Panc1 (cell line): ENCODE results near the gene SLC25A33. TPM values are rescaled to one million over a fixed set of nuclear protein-coding genes. Genes with fewer than 3 reads are reported as not detected.

Experiments
- ATAC-seq: fragments of 200-7000 bp; cut with Tn5 transposase; 2 replicates; pipeline ENCODE4 v1.9.1; 2020; ENCODE audit warnings: mild to moderate bottlenecking, moderate library complexity
- BruUV-seq: library from RNA; stranded (reverse); fragments of 400-500 nt; replicated peaks from 2 replicates; lab custom pipeline; 2021; lab: Mats Ljungman, UMichigan
- CTCF ChIA-PET: fragments of 300-600 bp; sonication (Branson Sonifier 250); formaldehyde crosslinking; loops from one replicate; lab custom pipeline; 2022; ENCODE audit warnings: antibody characterized with exemption; lab: Charles Lee
- POLR2A ChIA-PET: fragments of 300-600 bp; sonication (Branson Sonifier 250); formaldehyde crosslinking; loops from one replicate; lab custom pipeline; 2022; ENCODE audit warnings: antibody characterized with exemption; lab: Charles Lee
- DNase-seq: peaks from one replicate; pipeline ENCODE4 v3.0.0-alpha.2; 2010; ENCODE audit warnings: low read depth, low spot score
- H3K27ac ChIP-seq: 2 replicates; pipeline ENCODE4 v1.5.1; 2011; ENCODE audit warnings: mild to moderate bottlenecking, low read length, inconsistent platforms
- H3K27me3 ChIP-seq: fragments of 200-500 bp; sonication (Bioruptor generic); 2 replicates; pipeline ENCODE4 v1.6.0; 2014; ENCODE audit warnings: low read length, inconsistent platforms; ENCODE audit not compliant: control insufficient read depth, insufficient read depth
- H3K36me3 ChIP-seq: fragments of 200-500 bp; sonication (Bioruptor generic); 2 replicates; pipeline ENCODE4 v1.5.1; 2014; ENCODE audit warnings: inconsistent platforms, mild to moderate bottlenecking, low read length, moderate library complexity; ENCODE audit not compliant: control insufficient read depth, insufficient read depth
- H3K4me1 ChIP-seq: 2 replicates; pipeline ENCODE4 v1.5.1; 2011; ENCODE audit warnings: inconsistent platforms, mild to moderate bottlenecking, low read length, moderate library complexity; ENCODE audit not compliant: control insufficient read depth, insufficient read depth
- H3K4me3 ChIP-seq, 2 experiments: 2 replicates each; pipeline ENCODE4 v1.5.1; 2011 to 2012; ENCODE audit warnings: low read depth in 2 of 2, low read length in 2 of 2, mild to moderate bottlenecking in 2 of 2, inconsistent platforms in 1 of 2, moderate library complexity in 1 of 2
- H3K9me3 ChIP-seq: fragments of 200-500 bp; sonication (Bioruptor generic); 2 replicates; pipeline ENCODE4 v1.5.1; 2014; ENCODE audit warnings: low read depth, mild to moderate bottlenecking, inconsistent platforms, low read length, moderate library complexity; ENCODE audit not compliant: control insufficient read depth, insufficient read depth
- POLR2AphosphoS5 ChIP-seq: IDR thresholded peaks from 2 replicates; pipeline ENCODE4 v1.6.1; 2012; ENCODE audit warnings: mild to moderate bottlenecking, low read depth, low read length, moderate library complexity
- SIN3A ChIP-seq: IDR thresholded peaks from 2 replicates; pipeline ENCODE4 v1.6.1; 2012; ENCODE audit warnings: low read depth, mild to moderate bottlenecking, low read length, moderate library complexity, borderline replicate concordance; ENCODE audit not compliant: insufficient read depth
- TCF7L2 ChIP-seq: IDR thresholded peaks from 2 replicates; pipeline ENCODE4 v1.6.1; 2011; ENCODE audit warnings: mild to moderate bottlenecking, low read depth, low read length, inconsistent platforms
- in situ Hi-C: cut with HindIII; loops from 2 replicates; pipeline ENCODE4 v1.10.0; 2016; ENCODE audit warnings: low sequenced_read_pairs, low pct_unique_long_range_greater_than_20kb
- intact Hi-C: fragments of 100-400 bp; cut with micrococcal nuclease; formaldehyde crosslinking; loops from one replicate; pipeline ENCODE4 v1.10.0; 2022; ENCODE audit not compliant: unreplicated experiment
- total RNA-seq: library from RNA; stranded (reverse); gene quantifications from one replicate; pipeline ENCODE4 v1.2.1, GENCODE V29; 2021; ENCODE audit not compliant: unreplicated experiment
- TF ChIP-seq, protein P1 (sequence below), 2 experiments: IDR thresholded peaks; 2 replicates each; pipeline ENCODE4 v1.6.1; 2011 to 2012; ENCODE audit warnings: low read depth in 2 of 2, control low read depth in 1 of 2, low read length in 1 of 2, mild to moderate bottlenecking in 1 of 2, moderate library complexity in 1 of 2; ENCODE audit not compliant: insufficient read depth in 1 of 2
- TF ChIP-seq, protein P2 (sequence below): fragments of 450-650 bp; IDR thresholded peaks from 2 replicates; pipeline ENCODE4 v1.5.1; 2017; ENCODE audit warnings: mild to moderate bottlenecking

Gene SLC25A33
- total RNA-seq, 1 experiment from 2014 or later: 13.4 TPM

DNA sequence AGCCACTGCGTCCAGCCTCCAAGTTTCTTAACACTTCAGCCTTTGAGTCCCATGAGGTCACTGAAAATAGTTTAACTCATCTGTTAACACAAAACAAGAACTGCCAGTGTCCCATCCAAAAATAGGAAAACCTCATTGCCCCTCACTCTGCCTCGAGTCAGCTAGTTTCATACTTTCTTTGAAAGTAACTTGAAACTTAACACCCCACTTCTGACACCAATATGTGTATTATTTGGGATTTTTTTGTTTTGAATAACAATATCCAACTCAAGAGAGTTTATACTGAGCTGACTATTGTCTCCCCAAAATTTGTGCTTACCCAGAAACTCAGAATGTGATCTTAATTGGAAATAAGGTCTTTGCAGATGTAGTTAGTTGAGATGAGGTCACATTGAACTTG lies 95.3 kb downstream of the SLC25A33 start:
- CTCF ChIA-PET: interaction anchor here (0.6 kb wide), 1 partner anchor 11 kb away, joined by 12 read pairs; no protein-coding TSS in a partner anchor

More for the DNA sequence above, 95.3 kb downstream of the SLC25A33 start:
- ATAC-seq: no peak
- in situ Hi-C loops (no loop called here), intact Hi-C loops (no loop called here)
- no TSS peak for BruUV-seq
- Histone ChIP-seq H3K4me1 (no peaks in the 10 kb centered on the region), H3K9me3 (no peaks in the 10 kb centered on the region), H3K27me3 (no peaks in the 10 kb centered on the region), H3K36me3 (no peaks in the 10 kb centered on the region), H3K27ac (no peak overlapping the region), H3K4me3 (no peak overlapping the region)
- no peak for TF ChIP-seq POLR2AphosphoS5
- TF ChIP-seq, protein P1, sequence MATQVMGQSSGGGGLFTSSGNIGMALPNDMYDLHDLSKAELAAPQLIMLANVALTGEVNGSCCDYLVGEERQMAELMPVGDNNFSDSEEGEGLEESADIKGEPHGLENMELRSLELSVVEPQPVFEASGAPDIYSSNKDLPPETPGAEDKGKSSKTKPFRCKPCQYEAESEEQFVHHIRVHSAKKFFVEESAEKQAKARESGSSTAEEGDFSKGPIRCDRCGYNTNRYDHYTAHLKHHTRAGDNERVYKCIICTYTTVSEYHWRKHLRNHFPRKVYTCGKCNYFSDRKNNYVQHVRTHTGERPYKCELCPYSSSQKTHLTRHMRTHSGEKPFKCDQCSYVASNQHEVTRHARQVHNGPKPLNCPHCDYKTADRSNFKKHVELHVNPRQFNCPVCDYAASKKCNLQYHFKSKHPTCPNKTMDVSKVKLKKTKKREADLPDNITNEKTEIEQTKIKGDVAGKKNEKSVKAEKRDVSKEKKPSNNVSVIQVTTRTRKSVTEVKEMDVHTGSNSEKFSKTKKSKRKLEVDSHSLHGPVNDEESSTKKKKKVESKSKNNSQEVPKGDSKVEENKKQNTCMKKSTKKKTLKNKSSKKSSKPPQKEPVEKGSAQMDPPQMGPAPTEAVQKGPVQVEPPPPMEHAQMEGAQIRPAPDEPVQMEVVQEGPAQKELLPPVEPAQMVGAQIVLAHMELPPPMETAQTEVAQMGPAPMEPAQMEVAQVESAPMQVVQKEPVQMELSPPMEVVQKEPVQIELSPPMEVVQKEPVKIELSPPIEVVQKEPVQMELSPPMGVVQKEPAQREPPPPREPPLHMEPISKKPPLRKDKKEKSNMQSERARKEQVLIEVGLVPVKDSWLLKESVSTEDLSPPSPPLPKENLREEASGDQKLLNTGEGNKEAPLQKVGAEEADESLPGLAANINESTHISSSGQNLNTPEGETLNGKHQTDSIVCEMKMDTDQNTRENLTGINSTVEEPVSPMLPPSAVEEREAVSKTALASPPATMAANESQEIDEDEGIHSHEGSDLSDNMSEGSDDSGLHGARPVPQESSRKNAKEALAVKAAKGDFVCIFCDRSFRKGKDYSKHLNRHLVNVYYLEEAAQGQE (IDR thresholded peaks at IDR 0.05; ENCODE audit: insufficient read depth in 1 of 2, low read depth in 2 of 2, low read length in 1 of 2): no peak
- TF ChIP-seq TCF7L2: no peak
- TF ChIP-seq SIN3A: no peak
- TF ChIP-seq, protein P2, sequence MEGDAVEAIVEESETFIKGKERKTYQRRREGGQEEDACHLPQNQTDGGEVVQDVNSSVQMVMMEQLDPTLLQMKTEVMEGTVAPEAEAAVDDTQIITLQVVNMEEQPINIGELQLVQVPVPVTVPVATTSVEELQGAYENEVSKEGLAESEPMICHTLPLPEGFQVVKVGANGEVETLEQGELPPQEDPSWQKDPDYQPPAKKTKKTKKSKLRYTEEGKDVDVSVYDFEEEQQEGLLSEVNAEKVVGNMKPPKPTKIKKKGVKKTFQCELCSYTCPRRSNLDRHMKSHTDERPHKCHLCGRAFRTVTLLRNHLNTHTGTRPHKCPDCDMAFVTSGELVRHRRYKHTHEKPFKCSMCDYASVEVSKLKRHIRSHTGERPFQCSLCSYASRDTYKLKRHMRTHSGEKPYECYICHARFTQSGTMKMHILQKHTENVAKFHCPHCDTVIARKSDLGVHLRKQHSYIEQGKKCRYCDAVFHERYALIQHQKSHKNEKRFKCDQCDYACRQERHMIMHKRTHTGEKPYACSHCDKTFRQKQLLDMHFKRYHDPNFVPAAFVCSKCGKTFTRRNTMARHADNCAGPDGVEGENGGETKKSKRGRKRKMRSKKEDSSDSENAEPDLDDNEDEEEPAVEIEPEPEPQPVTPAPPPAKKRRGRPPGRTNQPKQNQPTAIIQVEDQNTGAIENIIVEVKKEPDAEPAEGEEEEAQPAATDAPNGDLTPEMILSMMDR: no peak
- POLR2A ChIA-PET: no interaction called here
- DNase-seq: no peak

Other genes with a start within 250 kb of the SLC25A33 start
- gene SPSB1, start 246.6 kb upstream of the SLC25A33 start, total RNA-seq: 73.7 TPM
- gene TMEM201, start 49.4 kb downstream of the SLC25A33 start, total RNA-seq: 26.5 TPM
- 12.5 TPM for gene PIK3CD, start 112.3 kb downstream of the SLC25A33 start, total RNA-seq